Measurements from ENCODE around the gene GNA15.
A peak's percentile ranks its signal among the peaks of the same experiment; 100 is the strongest.

The GNA15 gene

GRCh38 chr19:3107658-3108057 is 28.2 kb upstream of the GNA15 start:
- DNase-seq, result no peak

- DNase-seq, result peak; percentile 79
Measured at GRCh38 chr19:3108775-3109174, 27.1 kb upstream of the GNA15 start.

- no peak for DNase-seq
Measured at GRCh38 chr19:3109491-3109890, 26.3 kb upstream of the GNA15 start.

- DNase-seq, result peak; percentile 21
Measured at GRCh38 chr19:3110126-3110825, 25.6 kb upstream of the GNA15 start.

- DNase-seq, result no peak
Measured at GRCh38 chr19:3111586-3112247, 24.1 kb upstream of the GNA15 start.

- no peak for DNase-seq
Measured at GRCh38 chr19:3112375-3113099, 23.3 kb upstream of the GNA15 start.

- DNase-seq, result no peak
Measured at GRCh38 chr19:3113100-3114017, 22.5 kb upstream of the GNA15 start.

- no peak for DNase-seq
Measured at GRCh38 chr19:3114018-3114726, 21.7 kb upstream of the GNA15 start.

- DNase-seq, result no peak
Measured at GRCh38 chr19:3114811-3115210, 21.0 kb upstream of the GNA15 start.

- no peak for DNase-seq
Measured at GRCh38 chr19:3115411-3115810, 20.4 kb upstream of the GNA15 start.

GRCh38 chr19:3115916-3116602 is 19.8 kb upstream of the GNA15 start:
- DNase-seq, result no peak

- DNase-seq, result no peak
Measured at GRCh38 chr19:3116621-3117020, 19.2 kb upstream of the GNA15 start.

- DNase-seq, result no peak
Measured at GRCh38 chr19:3117716-3118115, 18.1 kb upstream of the GNA15 start.

- DNase-seq, result no peak
Measured at GRCh38 chr19:3118232-3119070, 17.4 kb upstream of the GNA15 start.

- DNase-seq, result no peak
Measured at GRCh38 chr19:3119071-3119595, 16.7 kb upstream of the GNA15 start.

GRCh38 chr19:3119693-3120380 is 16.0 kb upstream of the GNA15 start:
- DNase-seq, result no peak

GRCh38 chr19:3120611-3121276 is 15.1 kb upstream of the GNA15 start:
- no peak for DNase-seq

GRCh38 chr19:3121396-3121795 is 14.4 kb upstream of the GNA15 start:
- no peak for DNase-seq

- DNase-seq, result no peak
Measured at GRCh38 chr19:3121821-3122511, 13.9 kb upstream of the GNA15 start.
